SH-SY5Y (cell line): Measurements from ENCODE around the gene CSRNP3.

Experiments
- GATA2 ChIP-seq: IDR thresholded peaks from 2 replicates; pipeline ENCODE4 v1.6.1; 2011; ENCODE audit warnings: mild to moderate bottlenecking, low read depth, low read length
- GATA3 ChIP-seq: IDR thresholded peaks from 2 replicates; pipeline ENCODE4 v1.6.1; 2011; ENCODE audit warnings: low read depth, mild to moderate bottlenecking, low read length, moderate library complexity

DNA sequence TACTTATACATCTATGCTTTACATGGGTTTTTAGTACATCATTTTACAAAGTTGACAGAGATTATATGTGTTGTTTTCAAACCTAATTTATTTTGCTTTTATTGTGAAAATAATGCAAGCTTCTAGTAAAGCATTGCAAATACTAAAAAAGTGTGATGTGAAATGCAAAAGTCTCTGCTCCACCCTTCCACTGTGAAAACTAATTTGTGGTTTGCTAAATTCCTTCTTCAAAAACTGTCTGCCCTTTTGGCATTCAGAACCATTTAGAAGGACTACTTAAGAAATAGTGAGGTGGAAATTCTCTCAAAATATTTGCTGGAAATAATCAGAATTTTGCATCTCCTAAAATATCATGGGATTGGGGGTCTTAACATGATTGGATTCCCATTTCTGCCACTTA, 78.4 kb downstream of the CSRNP3 start:
- no peak for TF ChIP-seq GATA2
- no peak for TF ChIP-seq GATA3
